Memory B cell (primary cell): Measurements from ENCODE around the gene VEPH1.
A peak's percentile ranks its signal among the peaks of the same experiment; 100 is the strongest.

Source experiments
- ATAC-seq: fragments of 150-1000 bp; cut with Tn5 transposase; 2 replicates; pipeline ENCODE4 v1.10.0; 2021; ENCODE audit warnings: low read depth, mild to moderate bottlenecking, moderate library complexity
- DNase-seq, 2 donors: peaks; one replicate each; pipeline ENCODE4 v3.0.0; 2022; ENCODE audit warnings: low spot score in 2 of 2
- H3K27ac Mint-ChIP-seq: one replicate; pipeline ENCODE4 v1.8.0; 2022; ENCODE audit warnings: mild to moderate bottlenecking, moderate library complexity, mixed read lengths
- H3K27me3 Mint-ChIP-seq: one replicate; pipeline ENCODE4 v1.8.0; 2022; ENCODE audit warnings: mixed read lengths
- H3K36me3 Mint-ChIP-seq: one replicate; pipeline ENCODE4 v1.8.0; 2022; ENCODE audit warnings: mild to moderate bottlenecking, mixed read lengths
- H3K4me1 Mint-ChIP-seq: one replicate; pipeline ENCODE4 v1.8.0; 2022; ENCODE audit warnings: mixed read lengths
- H3K4me3 Mint-ChIP-seq: one replicate; pipeline ENCODE4 v1.8.0; 2022; ENCODE audit warnings: mild to moderate bottlenecking, moderate library complexity, mixed read lengths
- H3K9me3 Mint-ChIP-seq: one replicate; pipeline ENCODE4 v1.8.0; 2022; ENCODE audit warnings: mixed read lengths

The VEPH1 gene

DNA sequence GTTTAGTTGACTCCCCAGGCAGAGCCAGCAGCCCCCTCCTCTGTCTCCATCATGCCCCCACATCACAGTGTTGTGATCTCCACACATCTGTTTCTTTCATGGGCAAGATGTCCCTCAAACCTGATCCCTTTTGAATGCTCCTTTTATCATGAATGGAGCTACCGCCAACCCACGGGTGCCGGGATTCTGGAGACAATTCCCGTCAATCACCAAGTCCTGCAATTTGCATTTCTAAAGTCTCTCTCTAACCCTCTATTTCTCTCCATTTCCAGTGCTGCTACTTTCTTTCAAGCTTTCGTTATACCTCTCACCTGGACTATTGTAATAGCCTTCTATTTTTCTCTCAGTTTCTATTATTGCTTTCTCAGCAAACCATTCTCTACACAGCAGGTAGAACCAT, 253.6 kb downstream of the VEPH1 start:
- no peak overlapping the region for H3K27ac Mint-ChIP-seq
- H3K4me3 Mint-ChIP-seq: no peak overlapping the region
- no peaks in the 10 kb centered on the region for H3K4me1 Mint-ChIP-seq
- ATAC-seq (no peak), DNase-seq (no peak)
- H3K36me3 Mint-ChIP-seq: peaks cover 5% of the 10 kb centered on the region
- H3K27me3 Mint-ChIP-seq: no peaks in the 10 kb centered on the region
- H3K9me3 Mint-ChIP-seq: no peaks in the 10 kb centered on the region

DNA sequence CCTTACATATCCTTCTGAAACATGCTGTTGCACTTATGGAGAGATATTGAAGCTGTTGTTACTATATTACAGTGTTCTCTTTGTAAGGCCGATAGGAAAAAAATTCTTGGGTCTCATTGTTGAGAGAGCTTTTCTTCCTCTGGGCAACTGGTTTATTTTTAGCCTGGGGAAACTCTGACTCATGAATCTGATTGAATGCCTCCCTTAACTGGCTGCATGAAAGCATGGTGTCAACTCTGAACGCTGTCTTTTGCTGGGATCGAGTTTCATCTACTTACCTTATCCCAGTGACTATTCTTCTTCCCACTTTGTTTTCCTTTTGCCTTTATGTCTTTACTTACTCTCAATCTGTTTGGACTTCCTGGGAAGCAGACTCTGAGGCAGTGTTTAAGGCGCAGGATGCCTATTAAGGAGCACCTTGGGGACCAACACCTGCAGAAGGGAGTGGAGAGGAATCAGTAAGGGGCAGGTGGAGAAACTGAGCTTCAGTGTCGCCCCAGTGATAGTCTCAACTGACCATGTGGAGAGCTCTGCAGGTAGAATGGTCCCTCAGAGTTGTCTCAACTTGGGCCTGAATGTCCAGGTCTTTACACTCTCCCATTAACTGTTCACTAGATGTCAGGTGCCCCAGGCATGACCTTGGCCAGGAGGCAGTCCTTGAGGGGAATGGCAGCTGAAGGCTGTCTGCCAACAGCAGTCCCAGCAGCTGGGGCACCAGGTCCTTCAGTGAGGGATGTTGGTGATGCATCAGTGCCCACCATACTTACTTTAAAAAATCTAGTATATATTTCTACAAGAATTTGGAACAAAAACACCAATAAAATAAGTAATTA, 254.4 kb downstream of the VEPH1 start:
- H3K4me1 Mint-ChIP-seq: no peaks in the 10 kb centered on the region
- ATAC-seq: no peak
- H3K9me3 Mint-ChIP-seq: no peaks in the 10 kb centered on the region
- H3K36me3 Mint-ChIP-seq: peaks cover 5% of the 10 kb centered on the region
- no peak for DNase-seq
- no peak overlapping the region for H3K27ac Mint-ChIP-seq
- H3K4me3 Mint-ChIP-seq: no peak overlapping the region
- no peaks in the 10 kb centered on the region for H3K27me3 Mint-ChIP-seq

DNA sequence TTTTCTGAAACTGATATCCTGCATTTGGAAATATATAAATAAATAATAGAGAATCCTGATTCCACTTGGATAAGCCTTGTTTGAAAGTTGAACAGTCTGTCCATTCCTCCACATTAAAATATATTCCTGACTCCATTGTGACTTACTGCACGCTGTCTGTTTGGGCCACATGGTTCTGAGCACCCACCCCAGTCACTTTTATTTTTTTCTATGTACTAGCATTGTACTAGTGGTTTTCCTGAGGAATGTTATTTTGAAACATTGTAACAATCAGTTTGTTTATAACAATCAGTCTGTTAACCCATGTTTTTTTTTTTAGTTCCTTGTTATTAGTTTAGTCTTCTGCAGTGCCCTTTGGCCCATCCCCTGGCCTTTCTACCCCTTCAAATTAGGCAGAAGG, 255.8 kb downstream of the VEPH1 start:
- Mint-ChIP-seq H3K27me3 (no peaks in the 10 kb centered on the region), H3K27ac (no peak overlapping the region), H3K4me3 (no peak overlapping the region), H3K36me3 (peaks cover 7% of the 10 kb centered on the region), H3K4me1 (no peaks in the 10 kb centered on the region), H3K9me3 (no peaks in the 10 kb centered on the region)
- no peak for DNase-seq
- no peak for ATAC-seq

DNA sequence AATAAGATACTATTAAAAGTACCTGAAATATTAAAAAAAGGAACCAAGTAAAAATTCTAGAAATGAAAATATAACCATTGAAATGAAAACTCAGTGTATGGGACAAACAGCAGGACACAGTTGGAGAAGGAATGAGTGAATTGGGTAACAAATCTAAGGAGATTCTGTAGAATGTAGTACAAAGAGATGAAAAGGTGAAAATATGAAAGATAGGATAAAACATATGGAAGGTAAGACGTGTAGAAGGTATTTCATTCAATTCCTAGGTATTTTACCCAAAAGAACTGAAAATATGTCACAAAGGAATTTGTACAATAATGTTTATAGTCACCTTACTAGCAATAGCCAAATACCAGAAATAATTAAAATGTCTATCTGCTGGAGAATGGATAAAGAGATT, 260.4 kb downstream of the VEPH1 start:
- Mint-ChIP-seq H3K36me3 (peaks cover 2% of the 10 kb centered on the region), H3K4me1 (peaks cover 7% of the 10 kb centered on the region), H3K4me3 (no peak overlapping the region), H3K27ac (no peak overlapping the region), H3K9me3 (no peaks in the 10 kb centered on the region), H3K27me3 (no peaks in the 10 kb centered on the region)
- DNase-seq (no peak), ATAC-seq (no peak)

- Mint-ChIP-seq H3K27me3 (no peaks in the 10 kb centered on the region), H3K27ac (no peak overlapping the region), H3K9me3 (no peaks in the 10 kb centered on the region), H3K4me1 (peaks cover 7% of the 10 kb centered on the region), H3K36me3 (peaks cover 2% of the 10 kb centered on the region), H3K4me3 (no peak overlapping the region)
- ATAC-seq: no peak
- DNase-seq: no peak
Observed at GRCh38 chr3:157241599-157241998, 261.6 kb downstream of the VEPH1 start.

GRCh38 chr3:157240408-157240807, 262.8 kb downstream of the VEPH1 start:
- no peaks in the 10 kb centered on the region for H3K9me3 Mint-ChIP-seq
- no peak for DNase-seq
- H3K27me3 Mint-ChIP-seq: no peaks in the 10 kb centered on the region
- no peak overlapping the region for H3K4me3 Mint-ChIP-seq
- H3K27ac Mint-ChIP-seq: no peak overlapping the region
- H3K4me1 Mint-ChIP-seq: peaks cover 7% of the 10 kb centered on the region
- H3K36me3 Mint-ChIP-seq: peaks cover 2% of the 10 kb centered on the region
- ATAC-seq: no peak

GRCh38 chr3:157239082-157239704, 264.0 kb downstream of the VEPH1 start:
- Mint-ChIP-seq H3K36me3 (peaks cover 2% of the 10 kb centered on the region), H3K27me3 (no peaks in the 10 kb centered on the region), H3K4me1 (peaks cover 7% of the 10 kb centered on the region), H3K4me3 (no peak overlapping the region), H3K9me3 (no peaks in the 10 kb centered on the region), H3K27ac (no peak overlapping the region)
- DNase-seq (peak; percentile 57 to 60), ATAC-seq (peak; percentile 100)

GRCh38 chr3:157238457-157238856, 264.8 kb downstream of the VEPH1 start:
- H3K27me3 Mint-ChIP-seq: no peaks in the 10 kb centered on the region

DNA sequence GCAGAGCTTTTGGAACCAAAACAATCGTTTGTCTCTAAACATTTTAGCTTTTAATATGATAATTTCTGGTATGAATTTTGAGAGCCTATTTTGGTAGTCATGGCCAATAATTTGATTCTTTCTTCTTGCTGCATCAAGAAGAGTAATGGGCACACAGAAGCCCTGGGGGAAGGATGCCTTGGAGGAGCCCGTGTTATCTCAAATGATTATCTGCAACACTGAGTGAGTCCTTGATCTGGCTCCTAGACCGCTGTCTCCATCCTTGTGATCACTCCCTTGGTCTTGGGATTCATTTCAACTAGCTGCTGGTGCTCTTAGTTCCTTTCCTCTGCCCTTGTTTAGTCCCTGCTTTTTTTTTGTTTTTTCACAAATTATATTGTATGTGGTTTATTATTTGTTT, 265.3 kb downstream of the VEPH1 start:
- H3K4me3 Mint-ChIP-seq: no peak overlapping the region
- peaks cover 7% of the 10 kb centered on the region for H3K4me1 Mint-ChIP-seq
- H3K9me3 Mint-ChIP-seq: no peaks in the 10 kb centered on the region
- H3K27ac Mint-ChIP-seq: no peak overlapping the region
- no peaks in the 10 kb centered on the region for H3K27me3 Mint-ChIP-seq
- ATAC-seq (no peak), DNase-seq (no peak)
- H3K36me3 Mint-ChIP-seq: peaks cover 2% of the 10 kb centered on the region

More at GRCh38 chr3:157238457-157238856, 264.8 kb downstream of the VEPH1 start:
- peaks cover 7% of the 10 kb centered on the region for H3K4me1 Mint-ChIP-seq
- peaks cover 2% of the 10 kb centered on the region for H3K36me3 Mint-ChIP-seq
- no peak overlapping the region for H3K27ac Mint-ChIP-seq
- H3K9me3 Mint-ChIP-seq: no peaks in the 10 kb centered on the region
- no peak overlapping the region for H3K4me3 Mint-ChIP-seq
- DNase-seq: no peak
- ATAC-seq: no peak

- Mint-ChIP-seq H3K36me3 (no peaks in the 10 kb centered on the region), H3K4me3 (no peak overlapping the region), H3K27me3 (peaks cover 3% of the 10 kb centered on the region), H3K9me3 (no peaks in the 10 kb centered on the region), H3K27ac (no peak overlapping the region), H3K4me1 (peaks cover 7% of the 10 kb centered on the region)
- no peak for DNase-seq
- no peak for ATAC-seq
Observed at GRCh38 chr3:157235291-157235690, 267.9 kb downstream of the VEPH1 start.

DNA sequence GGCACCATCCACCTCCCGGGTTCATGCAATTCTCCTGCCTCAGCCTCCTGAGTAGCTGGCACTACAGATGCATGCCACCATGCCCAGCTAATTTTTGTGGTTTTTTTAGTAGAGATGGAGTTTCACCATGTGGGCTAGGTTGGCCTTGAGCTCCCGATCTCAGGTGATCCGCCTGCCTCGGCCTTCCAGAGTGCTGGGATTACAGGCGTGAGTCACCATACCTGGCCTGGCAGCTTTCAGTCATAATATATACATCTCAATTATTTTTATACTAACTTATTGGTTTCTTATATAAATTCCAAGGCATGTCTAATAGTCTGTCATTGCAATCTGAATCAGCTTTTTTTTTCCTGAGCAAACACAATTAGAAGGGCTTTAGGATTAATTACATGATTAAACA, 269.3 kb downstream of the VEPH1 start:
- Mint-ChIP-seq H3K27ac (no peak overlapping the region), H3K4me1 (peaks cover under 1% of the 10 kb centered on the region), H3K4me3 (no peak overlapping the region), H3K36me3 (no peaks in the 10 kb centered on the region), H3K27me3 (peaks cover 3% of the 10 kb centered on the region), H3K9me3 (no peaks in the 10 kb centered on the region)
- no peak for ATAC-seq
- DNase-seq: no peak

GRCh38 chr3:157232141-157232540, 271.1 kb downstream of the VEPH1 start:
- Mint-ChIP-seq H3K9me3 (no peaks in the 10 kb centered on the region), H3K36me3 (no peaks in the 10 kb centered on the region), H3K4me3 (no peak overlapping the region), H3K4me1 (no peaks in the 10 kb centered on the region), H3K27me3 (peaks cover 3% of the 10 kb centered on the region), H3K27ac (no peak overlapping the region)
- no peak for ATAC-seq
- DNase-seq: no peak

GRCh38 chr3:157231071-157231470, 272.1 kb downstream of the VEPH1 start:
- H3K27ac Mint-ChIP-seq: no peak overlapping the region
- H3K4me3 Mint-ChIP-seq: no peak overlapping the region
- DNase-seq (no peak), ATAC-seq (no peak)
- H3K36me3 Mint-ChIP-seq: no peaks in the 10 kb centered on the region
- no peaks in the 10 kb centered on the region for H3K4me1 Mint-ChIP-seq
- H3K27me3 Mint-ChIP-seq: peaks cover 3% of the 10 kb centered on the region
- H3K9me3 Mint-ChIP-seq: no peaks in the 10 kb centered on the region

GRCh38 chr3:157226173-157226847, 276.9 kb downstream of the VEPH1 start:
- ATAC-seq (no peak), DNase-seq (no peak)
- H3K4me1 Mint-ChIP-seq: no peaks in the 10 kb centered on the region
- H3K4me3 Mint-ChIP-seq: no peak overlapping the region
- no peaks in the 10 kb centered on the region for H3K36me3 Mint-ChIP-seq
- no peaks in the 10 kb centered on the region for H3K9me3 Mint-ChIP-seq
- H3K27ac Mint-ChIP-seq: no peak overlapping the region
- H3K27me3 Mint-ChIP-seq: no peaks in the 10 kb centered on the region
